Choroid plexus epithelial cell (primary cell): ENCODE measurements around the gene FNIP2.

Experiments used
- DNase-seq: peaks from one replicate; pipeline ENCODE4 v3.0.0-alpha.2; 2010; ENCODE audit warnings: low read depth
- H3K4me3 ChIP-seq: 2 replicates; pipeline ENCODE4 v1.5.1; 2011; ENCODE audit warnings: low read depth, mild to moderate bottlenecking, control low read depth, low read length, moderate library complexity
- TF ChIP-seq, protein P1 (sequence below): conservative IDR thresholded peaks from 2 replicates; pipeline ENCODE4 v1.5.1; 2011; ENCODE audit warnings: low read depth, mild to moderate bottlenecking, control low read depth, inconsistent platforms, low read length, moderate library complexity

FNIP2 gene

DNA sequence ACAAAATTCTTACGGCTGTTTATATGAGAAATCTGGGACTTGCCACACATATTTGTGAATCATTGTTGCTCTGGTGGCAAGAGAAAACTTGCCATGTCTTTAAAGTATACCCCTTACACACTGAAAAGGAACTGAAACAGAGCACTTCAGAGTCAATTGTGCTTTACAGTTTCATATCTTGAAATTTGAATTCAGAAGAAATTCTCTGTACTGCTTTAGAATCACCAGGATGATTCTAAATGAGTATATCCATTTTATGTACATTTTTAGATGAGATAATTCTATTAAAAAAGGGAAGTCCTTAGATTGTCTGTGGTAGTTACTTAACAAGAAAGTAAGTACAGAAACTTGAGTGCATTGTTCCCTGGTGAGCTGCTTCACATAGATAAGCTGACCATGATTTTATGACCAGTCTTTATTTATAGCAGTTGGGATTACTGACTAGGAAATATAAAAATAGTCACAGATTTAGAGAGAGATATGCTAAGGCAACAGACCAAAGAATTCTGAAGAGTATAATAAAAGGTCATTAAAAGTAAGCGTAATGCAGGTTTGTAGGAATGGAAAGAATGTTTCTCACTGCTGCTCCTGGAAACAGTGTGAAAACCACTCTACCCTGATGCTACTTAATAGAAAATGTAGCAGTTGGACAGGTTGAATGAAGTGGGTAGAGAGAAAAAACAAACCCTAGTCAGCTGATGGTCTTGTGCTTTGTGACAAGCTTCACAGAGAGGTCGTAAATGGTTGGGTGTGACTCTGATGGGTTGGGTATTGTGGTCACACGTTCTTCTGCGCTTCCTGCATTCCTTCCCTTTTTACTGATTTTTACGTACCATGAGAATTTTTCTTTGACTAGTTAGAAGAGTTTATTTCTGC is 41.0 kb downstream of the FNIP2 start:
- TF ChIP-seq, protein P1, sequence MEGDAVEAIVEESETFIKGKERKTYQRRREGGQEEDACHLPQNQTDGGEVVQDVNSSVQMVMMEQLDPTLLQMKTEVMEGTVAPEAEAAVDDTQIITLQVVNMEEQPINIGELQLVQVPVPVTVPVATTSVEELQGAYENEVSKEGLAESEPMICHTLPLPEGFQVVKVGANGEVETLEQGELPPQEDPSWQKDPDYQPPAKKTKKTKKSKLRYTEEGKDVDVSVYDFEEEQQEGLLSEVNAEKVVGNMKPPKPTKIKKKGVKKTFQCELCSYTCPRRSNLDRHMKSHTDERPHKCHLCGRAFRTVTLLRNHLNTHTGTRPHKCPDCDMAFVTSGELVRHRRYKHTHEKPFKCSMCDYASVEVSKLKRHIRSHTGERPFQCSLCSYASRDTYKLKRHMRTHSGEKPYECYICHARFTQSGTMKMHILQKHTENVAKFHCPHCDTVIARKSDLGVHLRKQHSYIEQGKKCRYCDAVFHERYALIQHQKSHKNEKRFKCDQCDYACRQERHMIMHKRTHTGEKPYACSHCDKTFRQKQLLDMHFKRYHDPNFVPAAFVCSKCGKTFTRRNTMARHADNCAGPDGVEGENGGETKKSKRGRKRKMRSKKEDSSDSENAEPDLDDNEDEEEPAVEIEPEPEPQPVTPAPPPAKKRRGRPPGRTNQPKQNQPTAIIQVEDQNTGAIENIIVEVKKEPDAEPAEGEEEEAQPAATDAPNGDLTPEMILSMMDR, result no peak
- peak; percentile 95 for DNase-seq
- H3K4me3 ChIP-seq, result no peak overlapping the region

DNA sequence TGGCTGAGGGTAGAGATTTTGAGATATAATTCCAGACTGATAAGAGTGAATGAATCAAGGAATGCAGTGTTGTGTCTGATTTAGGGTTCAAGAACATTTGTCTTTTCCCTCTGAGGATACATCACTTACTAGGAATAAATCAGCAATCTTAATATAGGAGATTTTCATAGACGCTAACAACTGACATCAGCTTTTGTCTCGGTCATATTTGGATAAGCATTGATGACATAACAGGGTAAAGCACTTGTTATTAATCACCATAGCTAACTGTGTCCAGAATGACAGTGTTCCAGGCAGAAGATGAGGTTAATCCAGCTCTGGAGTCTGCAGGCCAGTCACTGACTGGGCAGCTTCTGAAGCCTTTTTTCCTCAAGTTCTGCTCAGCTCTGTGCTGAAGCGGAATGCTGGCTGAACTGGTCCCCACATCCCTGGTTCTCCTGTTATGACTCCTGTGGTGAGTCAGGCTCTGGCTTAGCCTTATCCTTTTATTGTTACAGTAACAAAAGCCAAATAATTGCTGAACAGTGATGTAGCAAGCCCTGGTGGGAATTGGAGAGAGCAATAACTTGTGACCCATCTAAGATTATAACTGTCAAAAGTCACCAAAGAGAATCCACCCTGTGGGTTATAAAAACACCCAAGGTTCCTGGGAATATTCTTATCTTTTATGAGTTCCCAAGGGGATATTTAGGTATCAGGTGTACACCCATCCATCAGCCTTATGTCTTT is 41.8 kb downstream of the FNIP2 start:
- DNase-seq, result peak; percentile 92
- TF ChIP-seq, protein P1, result no peak
- no peak overlapping the region for H3K4me3 ChIP-seq

DNA sequence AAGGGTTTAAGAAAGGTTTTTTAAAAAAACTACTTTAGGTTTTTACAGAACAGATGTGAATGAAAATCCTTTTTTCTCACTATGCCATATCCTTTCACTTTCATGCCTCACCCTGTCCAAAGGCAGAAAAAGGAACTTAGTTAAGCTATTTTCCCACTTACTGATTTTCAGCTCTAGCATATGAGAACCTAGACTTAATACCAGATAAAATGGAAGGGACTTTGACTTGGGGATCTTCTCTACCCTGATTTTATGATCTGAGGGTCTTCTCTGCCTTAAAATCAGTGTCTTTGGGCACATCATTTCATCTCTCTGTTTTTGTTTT is 42.4 kb downstream of the FNIP2 start:
- no peak overlapping the region for H3K4me3 ChIP-seq
- TF ChIP-seq, protein P1, result no peak
- DNase-seq, result no peak

DNA sequence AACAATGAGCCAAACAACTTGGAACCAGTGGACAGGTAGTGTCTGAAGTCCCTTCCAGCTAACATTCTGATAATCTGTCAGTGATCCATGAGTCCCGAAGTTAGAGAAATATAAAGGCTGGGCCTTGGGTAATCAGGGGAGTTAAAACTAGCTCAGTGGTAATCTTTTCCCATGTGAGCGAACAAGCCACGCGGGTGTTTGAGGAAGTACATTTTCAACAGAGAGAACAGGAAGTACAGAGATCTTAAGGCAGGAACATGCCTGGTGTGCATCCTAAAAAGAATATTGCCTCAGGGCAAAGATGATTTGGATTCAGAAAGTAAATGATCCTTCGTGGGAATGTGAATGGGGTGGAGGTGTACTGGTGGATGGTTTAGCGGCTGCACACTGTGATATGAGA is 42.9 kb downstream of the FNIP2 start:
- peak; percentile 60 for DNase-seq
- H3K4me3 ChIP-seq, result no peak overlapping the region
- TF ChIP-seq, protein P1, result no peak

DNA sequence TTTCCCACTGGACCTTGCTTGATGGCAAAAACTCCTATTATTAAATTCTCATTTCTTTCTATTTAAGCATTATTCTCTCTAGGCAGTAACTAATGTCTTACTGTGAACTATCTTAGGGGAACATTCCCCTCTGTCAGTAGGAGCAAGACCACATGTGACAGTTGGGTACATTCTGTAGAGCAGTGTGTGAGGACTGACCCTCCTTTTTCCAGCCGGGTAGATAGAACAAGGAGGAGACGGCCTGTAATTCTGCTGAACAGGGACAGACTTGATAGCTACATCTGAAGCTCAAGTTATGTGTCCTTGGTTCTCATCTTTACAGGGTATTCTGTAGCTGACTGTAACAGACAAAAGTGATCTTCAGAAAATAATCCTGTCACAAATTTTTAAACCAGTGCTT is 43.3 kb downstream of the FNIP2 start:
- TF ChIP-seq, protein P1, result no peak
- H3K4me3 ChIP-seq, result no peak overlapping the region

DNA sequence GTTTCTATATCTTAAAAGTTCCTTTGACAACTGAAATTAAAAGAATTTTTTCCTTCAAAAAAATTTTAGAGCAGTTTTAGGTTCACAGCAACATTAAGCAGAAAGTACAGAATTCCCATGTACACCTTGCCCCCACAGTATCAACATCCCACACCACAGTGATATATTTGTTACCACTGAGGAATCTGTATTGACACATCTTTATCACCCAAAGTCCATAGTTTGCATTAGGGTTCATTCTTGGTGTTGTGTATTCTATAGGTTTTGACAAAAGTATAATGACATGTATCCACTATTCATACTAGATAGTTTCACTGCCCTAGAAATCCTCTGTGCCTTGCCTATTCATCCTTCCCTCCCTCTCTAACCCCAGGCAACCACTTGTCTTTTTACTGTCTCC is 43.7 kb downstream of the FNIP2 start:
- H3K4me3 ChIP-seq, result no peak overlapping the region
- no peak for DNase-seq
- TF ChIP-seq, protein P1, result no peak

More for the DNA sequence above, 43.3 kb downstream of the FNIP2 start:
- no peak for DNase-seq

DNA sequence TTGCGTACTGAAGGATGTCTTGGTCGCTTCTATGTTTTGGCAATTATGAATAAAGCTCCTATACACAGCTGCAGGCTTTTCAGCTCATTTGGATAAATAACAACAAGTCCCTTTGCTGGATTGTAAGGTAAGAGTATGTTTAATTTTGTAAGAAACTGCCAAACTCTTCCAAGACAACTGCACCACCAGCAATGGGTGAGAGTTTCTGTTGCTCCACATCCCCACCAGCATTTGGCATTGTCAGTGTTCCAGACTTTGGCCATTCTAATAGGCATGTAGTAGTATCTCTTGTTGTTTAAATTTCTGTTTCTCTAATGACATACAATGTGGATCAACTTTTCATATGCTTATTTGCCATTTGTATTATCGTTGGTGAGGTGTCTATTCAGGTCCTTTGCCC is 44.3 kb downstream of the FNIP2 start:
- TF ChIP-seq, protein P1, result no peak
- DNase-seq, result no peak
- no peak overlapping the region for H3K4me3 ChIP-seq
